Sigmoid colon (tissue), 4 donors: ENCODE measurements around the gene SPARCL1.

Source experiments
- CTCF ChIP-seq, 4 experiments: fragments of 450-650 bp in 3 of 4; fragments of 200-600 bp in 1 of 4; IDR thresholded peaks; one replicate each; pipeline ENCODE4 v1.5.1; 2016 to 2019; ENCODE audit warnings: antibody characterized with exemption in 4 of 4, mild to moderate bottlenecking in 3 of 4, moderate library complexity in 2 of 4
- POLR2AphosphoS5 ChIP-seq, 4 donors: sonication (generic); formaldehyde crosslinking; IDR thresholded peaks; one replicate each; pipeline ENCODE4 v1.6.1; 2017; ENCODE audit warnings: antibody characterized with exemption in 4 of 4

GRCh38 chr4:87444741-87445140 lies 84.4 kb downstream of the SPARCL1 start:
- TF ChIP-seq CTCF (IDR thresholded peaks at IDR 0.05) (no peak), POLR2AphosphoS5 (IDR thresholded peaks at IDR 0.05) (no peak)
